ENCODE measurements around the gene PDE4A.

Gene PDE4A

GRCh38 chr19:10516671-10517286 is 96.4 kb downstream of the PDE4A start:
- no peak for DNase-seq

- DNase-seq, result no peak
Measured at GRCh38 chr19:10517361-10517759, 97.0 kb downstream of the PDE4A start, which contains the start of gene S1PR5. Gene S1PR5 (minus strand): TSS chr19:10517447. CDS start chr19:10515011, 2,436 bp downstream.

GRCh38 chr19:10517760-10518443 is 97.6 kb downstream of the PDE4A start:
- DNase-seq, result no peak

- no peak for DNase-seq
Measured at GRCh38 chr19:10518444-10519361, 98.4 kb downstream of the PDE4A start.

All from femur (tissue), 1 donor.